GM21381 (cell line): ENCODE results near the gene ZFP91.

Experiments
- ATAC-seq: cut with Tn5 transposase; IDR thresholded peaks from one replicate; pipeline ENCODE4 v1.9.1; 2021; ENCODE audit warnings: mild to moderate bottlenecking, moderate library complexity; ENCODE audit not compliant: unreplicated experiment

The ZFP91 gene

DNA sequence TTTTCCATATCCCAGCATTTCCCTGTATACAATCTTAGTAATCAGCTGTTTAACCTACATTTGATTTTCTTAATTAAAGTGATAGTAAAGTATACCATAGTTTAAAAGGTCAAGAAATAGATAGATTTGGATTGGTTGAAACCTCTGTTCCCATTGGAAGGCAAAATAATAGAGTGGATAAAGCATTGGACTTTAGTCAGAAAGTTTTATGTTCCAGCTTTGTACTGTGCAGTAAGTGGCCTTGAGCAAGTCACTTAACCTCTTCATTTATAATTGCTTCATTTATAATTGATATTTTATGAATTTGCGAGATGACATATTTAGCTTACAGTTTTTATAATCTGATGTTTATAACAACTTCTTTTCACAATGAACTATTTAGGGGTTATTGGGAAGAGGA, 3.6 kb downstream of the ZFP91 start:
- ATAC-seq: no peak

DNA sequence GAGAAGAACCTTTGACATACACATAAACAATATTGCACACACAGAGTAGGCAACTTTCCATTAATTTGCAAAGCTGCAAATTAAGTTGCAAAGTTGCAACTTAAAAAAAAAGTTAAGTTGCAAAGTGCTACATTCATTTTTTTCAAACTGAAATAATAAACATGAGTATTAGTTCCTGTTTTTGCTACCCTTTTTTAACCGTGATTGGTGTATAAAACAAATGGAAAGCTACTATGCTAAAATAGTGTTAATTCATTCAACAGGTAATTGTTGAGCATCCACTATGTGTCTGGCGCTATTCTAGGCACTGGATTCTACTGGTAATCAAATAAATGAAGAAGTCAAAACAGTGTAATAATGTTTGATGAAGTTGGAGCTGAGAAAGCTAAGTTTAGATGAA, 8.1 kb downstream of the ZFP91 start:
- no peak for ATAC-seq

DNA sequence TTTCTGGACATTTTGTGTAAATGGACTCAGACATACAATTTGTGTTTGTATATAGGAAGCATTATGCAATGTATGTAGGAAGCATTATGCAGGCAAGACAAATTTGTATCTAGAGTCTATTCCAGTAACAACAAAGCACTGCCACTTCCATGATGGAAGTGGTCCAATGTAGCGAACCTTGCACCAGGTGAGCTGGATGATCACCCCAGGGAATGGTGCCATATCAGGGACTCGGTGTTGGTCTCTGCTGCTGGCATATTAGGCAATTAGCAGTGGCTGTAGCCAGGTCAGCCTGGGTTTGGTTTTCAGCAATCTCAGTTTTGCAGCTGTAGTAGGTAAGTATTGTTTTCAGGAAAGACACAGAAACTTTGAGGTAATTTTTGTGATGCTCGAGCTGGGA, 12.8 kb downstream of the ZFP91 start:
- no peak for ATAC-seq

DNA sequence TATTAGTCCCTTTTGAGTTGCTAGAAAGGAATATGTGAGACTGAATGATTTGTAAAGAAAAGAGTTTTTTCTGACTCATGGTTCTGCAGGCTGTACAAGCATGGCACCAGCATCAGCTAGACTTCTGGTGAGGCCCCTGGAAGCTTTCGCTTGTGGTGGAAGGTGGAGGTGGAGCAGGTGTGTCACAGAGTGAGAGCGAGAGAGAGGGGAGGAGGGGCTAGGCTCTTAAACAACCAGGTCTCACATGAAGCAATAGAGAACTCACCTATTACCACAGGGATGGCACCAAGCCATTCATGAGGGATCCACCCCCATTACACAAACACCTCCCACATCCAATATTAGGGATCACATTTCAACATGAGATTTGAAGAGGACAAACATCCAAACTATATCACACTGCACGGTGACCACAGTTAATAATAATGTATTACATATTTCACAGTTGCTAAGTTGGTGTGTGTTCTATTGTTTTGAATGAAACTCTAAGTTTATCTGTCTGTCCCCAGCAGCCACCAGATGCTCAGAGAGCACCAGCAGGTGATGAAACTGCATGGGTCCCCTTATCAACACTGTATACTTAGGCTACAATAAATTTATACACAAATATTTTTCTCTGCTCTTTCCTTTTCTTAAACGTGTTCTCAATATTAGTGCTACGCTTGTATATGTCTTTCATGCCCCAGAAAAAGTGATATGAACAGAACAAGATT, 14.1 kb downstream of the ZFP91 start:
- no peak for ATAC-seq

DNA sequence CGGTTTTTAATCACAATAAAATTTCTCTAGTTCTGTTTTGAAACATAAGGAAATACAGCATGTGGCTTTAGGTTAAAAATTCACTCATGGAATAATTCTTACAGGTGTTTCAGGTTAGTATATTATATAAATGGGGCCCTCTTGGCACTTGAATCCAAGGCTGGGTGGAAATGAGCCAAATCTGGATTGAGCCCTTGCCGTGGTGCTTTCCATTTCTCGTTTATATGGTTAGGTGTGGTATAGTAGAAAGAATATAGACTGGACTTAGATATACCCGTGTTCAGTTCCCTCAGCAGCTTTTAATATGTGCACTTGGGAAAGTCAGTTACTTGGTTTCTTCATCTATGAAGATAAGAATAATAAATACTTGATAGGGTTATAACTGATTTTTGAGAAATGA, 16.0 kb downstream of the ZFP91 start:
- no peak for ATAC-seq

DNA sequence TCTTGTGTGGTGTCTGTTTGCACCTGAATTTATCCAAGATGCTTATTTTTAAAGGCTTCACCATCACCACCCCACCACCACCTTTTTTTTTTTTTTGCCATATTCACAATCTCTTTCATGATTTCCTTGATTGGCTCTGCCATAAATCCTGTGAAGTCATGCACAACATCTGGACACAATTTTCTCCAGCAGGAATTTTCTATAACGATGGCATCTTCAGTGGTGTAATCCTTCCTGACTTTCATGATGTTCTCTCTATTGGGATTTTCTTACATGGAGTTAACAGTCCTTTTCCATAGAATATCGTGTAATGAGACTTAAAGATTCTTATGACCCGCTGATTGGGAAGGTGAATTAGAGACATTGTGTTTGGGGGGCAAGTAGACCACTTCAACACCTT, 17.8 kb downstream of the ZFP91 start:
- no peak for ATAC-seq

DNA sequence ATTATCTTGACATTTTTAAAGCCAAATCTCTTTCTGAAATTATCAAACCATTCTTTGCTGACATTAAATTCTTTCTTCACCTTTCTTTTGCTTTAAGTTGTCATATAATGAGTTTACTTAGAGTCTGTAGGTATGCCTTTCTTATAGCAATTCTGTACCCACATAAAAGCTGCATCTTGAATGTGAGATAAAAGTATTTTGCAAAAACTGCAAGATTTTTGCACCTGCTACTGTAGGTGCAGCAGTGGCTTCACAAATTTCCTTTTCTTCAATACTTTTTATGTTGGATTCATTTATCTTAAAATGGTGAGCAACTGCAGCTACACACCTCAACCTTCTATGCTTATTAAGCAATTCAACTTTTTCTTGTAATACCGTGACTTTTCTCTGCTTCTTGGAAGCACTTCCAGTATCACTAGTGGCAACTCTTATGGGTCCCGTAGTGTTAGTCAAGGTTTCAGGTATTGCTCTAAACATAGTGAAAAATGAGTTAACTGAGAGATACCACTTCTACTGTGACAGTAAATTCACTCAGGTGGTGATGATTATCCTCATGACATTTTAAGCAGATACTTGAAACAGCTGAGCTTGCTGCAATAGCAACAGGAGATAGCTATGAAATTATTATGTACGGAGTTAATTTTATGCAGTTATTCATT, 18.8 kb downstream of the ZFP91 start:
- no peak for ATAC-seq

DNA sequence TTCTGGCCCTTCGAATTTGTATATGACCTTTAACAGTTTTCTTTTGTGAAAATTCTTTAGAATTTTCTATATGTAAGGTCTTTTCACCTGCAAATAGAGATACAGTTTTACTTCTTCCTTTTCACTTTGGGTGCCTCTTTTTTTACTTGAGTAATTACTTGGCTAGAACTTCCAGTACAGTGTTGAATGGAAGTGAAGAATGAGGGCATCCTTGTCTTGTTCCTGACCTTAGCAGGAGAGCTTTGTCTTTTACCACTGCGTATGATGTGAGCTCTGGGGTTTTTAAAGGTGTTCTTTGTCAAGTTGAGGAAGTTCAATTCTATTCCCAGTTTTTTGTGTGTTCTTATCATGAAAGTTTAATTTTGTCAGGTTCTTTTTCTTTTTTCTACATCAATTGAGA, 21.6 kb downstream of the ZFP91 start:
- no peak for ATAC-seq

DNA sequence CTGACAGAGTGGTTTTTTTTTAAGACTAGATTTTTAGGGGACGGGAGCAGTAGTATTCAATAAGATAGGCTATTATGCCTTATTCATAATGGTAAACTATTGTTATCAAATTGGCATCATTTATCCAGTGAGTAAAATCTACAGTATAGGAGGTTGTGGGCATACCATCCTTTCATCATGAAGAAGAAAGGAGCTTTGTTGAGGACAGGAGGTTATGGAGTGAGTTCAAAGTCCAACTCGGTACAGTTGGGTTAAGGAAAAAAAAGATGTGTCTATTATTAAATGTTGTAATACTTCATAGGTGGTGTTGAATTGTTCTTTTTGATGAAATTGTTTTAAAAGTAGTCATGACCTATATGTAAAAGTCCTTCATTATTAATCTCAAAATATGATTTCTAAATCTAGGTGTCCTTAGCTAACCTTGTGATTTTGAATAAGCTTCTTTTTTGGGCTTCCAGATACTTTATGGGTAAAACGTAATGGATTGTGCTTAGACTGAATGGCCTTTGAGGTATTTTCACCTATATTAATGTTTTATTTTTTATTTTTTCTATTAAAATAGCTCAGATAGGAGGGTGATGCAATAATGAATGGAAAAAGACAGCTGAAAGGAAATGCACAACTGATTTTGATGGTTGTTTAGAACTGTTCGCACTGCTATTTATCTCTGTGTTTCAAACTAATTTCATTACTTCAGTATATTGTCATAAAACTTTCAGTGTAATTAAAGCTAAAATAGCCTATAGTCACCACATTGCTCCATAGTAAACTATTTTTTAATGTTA, 28.3 kb downstream of the ZFP91 start:
- no peak for ATAC-seq

DNA sequence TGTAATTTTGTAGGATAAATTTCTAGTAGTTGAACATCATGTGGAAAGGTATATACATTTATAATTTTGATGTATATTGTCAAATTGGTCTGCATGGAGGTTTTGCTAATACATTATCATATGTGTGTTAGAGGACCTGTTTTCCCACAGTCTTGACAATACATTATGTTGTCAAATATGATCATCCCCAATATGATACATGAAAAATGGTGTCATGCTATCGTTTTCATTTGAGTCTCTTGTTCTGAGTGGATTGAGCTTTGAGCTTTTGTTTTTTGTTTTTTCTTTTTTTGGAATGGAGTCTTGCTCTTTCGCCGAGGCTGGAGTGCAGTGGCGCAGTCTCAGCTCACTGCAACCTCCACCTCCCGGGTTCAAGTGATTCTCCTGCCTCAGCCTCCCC, 29.5 kb downstream of the ZFP91 start:
- ATAC-seq: no peak

DNA sequence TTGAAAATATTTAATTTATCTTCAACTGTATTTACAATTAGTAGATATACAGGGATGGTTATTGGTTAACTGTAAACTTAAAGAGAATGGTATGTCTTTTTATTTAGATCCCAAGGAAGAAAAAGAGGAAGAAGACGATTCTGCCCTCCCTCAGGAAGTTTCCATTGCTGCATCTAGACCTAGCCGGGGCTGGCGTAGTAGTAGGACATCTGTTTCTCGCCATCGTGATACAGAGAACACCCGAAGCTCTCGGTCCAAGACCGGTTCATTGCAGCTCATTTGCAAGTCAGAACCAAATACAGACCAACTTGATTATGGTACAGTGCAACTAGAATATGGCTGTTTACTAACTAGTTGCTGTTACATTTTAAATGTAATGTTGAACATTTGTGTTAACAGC, 30.9 kb downstream of the ZFP91 start:
- peak; percentile 48 for ATAC-seq

DNA sequence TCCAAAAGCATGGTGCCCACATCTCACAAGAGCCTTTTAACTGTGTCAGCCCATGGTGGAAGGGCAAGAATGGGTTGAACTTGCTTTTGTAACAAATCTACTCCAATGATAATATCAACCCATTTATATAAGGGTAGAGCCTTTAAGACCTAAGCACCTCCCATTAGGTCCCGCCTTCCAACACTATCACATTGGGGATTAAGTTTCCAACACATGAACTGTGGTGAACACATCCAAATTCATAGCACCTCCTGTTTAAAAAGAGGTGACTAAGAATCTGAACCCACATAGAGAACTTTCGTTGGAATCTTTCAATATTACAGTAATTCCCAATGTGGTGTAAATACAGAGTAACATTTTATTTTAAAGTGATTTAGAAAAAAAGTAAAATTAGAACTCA, 34.4 kb downstream of the ZFP91 start:
- no peak for ATAC-seq

DNA sequence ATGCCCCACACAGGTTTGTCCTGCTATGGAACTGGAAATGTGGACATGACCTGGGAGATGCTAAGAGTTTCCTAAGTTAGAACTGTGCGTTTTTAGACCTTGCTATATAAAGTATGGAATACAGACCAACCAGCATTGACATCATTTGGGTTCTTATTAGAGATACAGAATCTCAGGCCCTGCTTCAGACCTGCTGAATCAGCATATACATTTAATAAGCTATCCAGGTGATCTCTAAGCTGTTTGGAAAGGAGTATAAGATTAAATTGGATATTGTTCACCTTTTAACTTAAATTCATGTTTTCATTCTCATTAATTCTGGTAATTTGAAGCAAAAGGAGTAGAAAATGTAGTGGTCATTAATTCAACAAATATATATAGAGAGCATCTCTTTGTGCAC, 36.7 kb downstream of the ZFP91 start:
- no peak for ATAC-seq

DNA sequence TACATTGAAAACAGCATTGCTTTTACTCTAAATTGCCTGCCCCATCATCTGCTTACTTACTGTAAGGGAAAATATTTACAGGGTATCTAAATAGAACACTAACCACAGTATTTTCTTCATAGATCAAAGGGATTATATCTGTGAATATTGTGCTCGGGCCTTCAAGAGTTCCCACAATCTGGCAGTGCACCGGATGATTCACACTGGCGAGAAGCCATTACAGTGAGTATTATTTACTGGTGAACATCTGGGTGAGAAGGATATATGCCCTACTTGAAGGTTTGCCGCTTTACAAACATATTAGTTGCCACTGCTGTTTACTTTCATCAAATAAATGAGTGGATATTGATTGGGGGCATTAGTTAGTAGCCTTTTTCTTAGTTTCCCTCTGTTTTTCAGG, 37.7 kb downstream of the ZFP91 start:
- ATAC-seq: no peak

DNA sequence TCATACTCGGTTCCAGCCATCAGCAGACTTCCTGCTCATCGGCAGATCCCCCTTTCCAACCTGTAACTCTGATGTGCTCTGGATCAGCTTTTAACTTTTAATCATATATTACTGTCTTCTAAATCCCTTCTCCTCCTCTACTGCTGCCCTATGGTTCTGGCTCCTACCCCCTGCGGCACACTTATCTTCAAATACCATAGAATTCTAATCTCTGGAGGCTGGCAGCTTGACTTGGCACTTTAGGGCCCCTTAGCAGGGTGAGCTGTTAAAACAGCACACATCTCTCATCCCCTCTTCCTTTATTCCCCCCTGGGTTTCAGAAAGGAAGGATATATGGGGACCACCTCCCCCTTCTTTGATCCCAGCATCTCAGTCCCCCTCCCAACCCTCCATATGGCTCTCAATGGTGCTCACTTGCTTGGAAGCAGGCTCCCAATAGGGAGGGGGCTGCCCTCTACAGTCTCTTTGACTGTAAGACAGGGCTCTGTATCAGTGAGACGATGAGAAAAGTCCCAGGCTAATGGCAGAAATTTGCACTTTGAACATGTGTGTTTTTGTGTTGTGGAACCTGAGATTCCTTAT, 39.2 kb downstream of the ZFP91 start:
- ATAC-seq: no peak

DNA sequence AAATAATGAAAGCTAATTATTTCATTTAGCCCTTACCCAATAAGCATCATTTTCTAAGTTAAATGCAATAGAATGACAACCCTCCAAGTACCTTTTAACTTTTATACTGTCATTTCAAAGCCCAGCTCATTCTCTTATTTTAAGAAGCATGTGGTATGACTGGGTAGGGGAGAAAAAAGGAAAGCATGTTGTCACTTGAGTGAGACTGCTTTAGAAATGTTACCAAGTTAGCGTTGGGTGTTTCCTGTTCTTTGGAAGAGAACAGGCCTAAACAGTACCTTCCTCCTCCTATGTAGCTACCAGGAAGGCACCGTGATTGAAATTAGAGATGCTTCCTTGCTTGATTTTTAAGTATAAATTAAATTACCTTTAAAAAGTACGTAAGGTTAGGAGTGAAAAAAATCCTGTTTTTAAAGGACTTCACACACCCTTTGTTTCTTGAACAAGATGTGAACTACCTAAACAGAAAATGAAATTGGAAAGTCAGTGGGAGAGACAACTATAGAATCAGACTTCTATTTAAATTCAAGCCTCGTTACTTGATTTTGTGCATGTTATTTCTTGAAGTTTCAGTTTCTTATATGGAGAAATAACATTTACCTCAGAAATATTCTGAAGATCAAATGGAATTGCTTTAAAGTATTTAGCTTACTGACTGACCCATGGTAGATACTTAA, 42.9 kb downstream of the ZFP91 start:
- ATAC-seq: peak; percentile 48

DNA sequence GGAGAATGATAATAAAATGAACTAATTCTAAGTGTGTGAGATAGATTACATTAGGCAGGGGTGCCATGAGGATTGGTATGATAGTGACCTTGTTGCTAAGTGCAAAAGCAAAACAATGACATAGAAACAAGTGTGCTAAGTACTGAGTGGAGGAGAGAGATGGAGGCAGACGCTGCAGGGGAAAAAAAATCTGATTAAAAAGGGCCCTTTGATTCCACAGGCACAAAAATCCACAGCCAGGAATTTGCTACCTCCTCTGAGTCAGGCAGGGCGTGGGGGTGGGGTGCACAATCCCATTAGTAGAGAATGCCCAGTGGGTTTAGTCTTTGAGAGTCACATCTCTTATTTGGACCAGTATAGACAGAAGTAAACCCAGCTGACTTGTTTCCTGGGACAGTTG, 43.5 kb downstream of the ZFP91 start, which contains the start of gene CNTF:
CNTF (plus strand) TSS at position 322 of the 400 bp plus-strand sequence. CDS start 88 bp downstream, outside the sequence.
- no peak for ATAC-seq

DNA sequence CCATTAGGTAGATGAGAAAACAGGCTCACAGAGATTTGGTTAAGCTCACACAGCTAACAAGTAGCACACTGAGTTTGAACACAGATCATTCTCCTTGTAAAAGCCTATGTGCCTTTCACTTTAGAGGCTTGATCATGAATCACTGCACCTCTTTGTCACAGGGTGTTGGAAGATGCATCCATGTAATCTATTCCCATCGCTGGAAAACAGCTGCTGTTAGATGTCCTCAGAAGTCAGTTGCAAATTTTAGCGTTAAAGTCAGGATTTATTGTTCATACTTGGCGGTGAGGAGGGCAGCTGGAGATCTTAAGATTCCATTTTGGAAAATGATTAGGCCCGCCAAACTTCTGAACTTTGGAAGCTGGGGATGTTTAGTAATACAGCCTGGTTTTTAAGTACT, 46.2 kb downstream of the ZFP91 start:
- no peak for ATAC-seq

DNA sequence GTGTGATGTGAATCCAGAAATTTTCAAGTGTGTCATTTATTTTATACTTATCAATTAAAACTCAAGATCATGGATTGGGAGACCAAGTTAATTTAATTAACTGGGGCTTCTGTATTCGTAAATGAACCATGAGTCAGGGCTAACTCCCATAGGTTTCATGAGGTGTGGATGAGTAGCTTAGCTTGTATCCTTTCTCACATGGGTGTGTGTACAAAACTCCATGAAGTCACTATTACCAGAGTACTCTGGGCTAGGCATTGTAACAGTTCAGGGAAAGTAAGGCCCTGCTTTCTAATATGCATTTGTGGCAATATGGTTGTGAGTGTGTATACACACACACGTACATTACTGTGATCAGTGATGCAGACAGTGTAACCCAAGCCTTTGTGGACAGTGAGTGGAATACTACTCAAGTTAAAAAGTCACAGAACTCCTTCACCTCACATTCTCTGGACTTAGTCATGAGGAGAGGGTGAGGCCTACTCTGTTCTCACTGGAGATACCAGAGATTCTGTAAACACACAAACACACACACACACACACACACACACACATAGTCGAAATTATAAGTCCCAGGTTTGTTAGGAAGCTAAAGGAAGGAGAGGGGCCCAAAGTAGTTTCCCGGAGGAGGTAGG, 47.1 kb downstream of the ZFP91 start:
- ATAC-seq: no peak

DNA sequence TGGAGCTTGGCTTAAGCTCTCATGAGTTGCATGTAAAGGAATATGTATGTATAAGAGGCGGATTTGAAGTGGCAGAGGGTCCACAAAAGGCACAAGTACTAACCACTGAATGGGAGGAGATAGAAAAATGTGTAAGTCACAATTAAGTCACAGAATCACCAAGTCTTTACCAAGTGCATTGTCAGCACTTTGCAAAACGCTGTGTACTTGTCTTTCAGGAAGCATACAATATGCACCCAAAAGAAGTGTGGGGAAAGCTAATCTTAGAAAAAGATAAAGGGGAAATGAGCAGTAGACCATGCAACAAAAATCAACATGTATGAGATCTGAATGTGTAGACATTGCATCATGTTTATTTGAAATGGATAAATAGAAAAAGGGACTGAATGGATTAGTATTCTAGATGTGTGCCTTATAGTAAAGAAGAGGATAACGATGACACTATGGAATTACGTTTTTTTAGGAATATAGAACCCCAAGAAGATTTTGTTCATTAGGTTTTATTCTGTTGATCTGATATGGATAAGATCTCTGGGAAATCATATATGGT, 48.1 kb downstream of the ZFP91 start:
- no peak for ATAC-seq
